GM19035 (cell line): Measurements from ENCODE around the gene ACP3.
"Not testable (repeated sequence)": the region's sequence is repeated elsewhere in the genome, so short reads cannot be mapped to it uniquely, and the experiment has no call there.

Experiments used
- ATAC-seq: cut with Tn5 transposase; IDR thresholded peaks from one replicate; pipeline ENCODE4 v1.9.1; 2021; ENCODE audit not compliant: unreplicated experiment

Gene ACP3

DNA sequence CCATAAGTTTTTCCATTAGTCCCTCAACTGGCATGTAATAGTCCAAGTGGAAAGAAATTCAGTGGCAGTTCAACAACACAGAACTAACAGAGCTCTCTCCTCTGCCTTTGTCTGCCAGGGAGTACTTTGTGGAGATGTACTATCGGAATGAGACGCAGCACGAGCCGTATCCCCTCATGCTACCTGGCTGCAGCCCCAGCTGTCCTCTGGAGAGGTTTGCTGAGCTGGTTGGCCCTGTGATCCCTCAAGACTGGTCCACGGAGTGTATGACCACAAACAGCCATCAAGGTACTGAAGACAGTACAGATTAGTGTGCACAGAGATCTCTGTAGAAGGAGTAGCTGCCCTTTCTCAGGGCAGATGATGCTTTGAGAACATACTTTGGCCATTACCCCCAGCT is 39.4 kb downstream of the ACP3 start:
- no peak for ATAC-seq

DNA sequence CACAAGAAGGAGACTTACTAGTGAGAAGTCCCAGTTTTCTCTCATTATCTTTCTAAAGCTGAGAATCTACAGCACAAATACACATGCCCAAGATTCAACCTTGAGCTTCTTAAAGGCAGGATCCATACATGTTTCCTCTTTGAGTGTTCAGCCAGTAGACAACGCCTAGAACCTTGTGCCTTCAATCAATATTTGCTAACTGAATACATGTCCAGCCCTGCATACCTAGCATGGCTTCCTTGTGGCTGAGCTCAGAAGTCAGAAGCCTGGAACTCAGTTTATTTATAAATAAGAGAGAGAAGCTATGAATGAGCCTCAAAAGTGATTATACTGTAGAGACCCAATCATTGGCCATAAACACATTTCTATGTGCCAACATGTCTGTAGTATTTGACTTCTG is 43.5 kb downstream of the ACP3 start:
- ATAC-seq = no peak

DNA sequence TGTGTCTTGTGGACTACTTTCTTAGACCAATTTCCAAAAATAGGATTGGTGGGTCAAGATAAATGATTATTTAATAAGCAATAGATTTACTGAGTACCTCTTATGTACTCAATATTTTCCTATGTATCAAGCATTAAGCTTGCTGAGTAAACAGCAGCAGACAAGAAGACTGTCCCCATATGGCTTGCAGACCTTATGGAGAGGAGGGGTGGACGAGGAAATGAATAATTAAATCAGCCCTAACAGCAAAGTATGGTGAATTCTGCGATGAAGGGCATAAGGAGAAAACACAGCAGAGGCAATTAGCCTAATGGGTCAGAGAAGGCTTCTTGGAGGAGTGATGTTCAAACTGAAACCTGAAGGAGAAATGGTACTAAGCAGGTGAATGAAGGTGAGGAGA is 45.1 kb downstream of the ACP3 start:
- ATAC-seq = no peak

DNA sequence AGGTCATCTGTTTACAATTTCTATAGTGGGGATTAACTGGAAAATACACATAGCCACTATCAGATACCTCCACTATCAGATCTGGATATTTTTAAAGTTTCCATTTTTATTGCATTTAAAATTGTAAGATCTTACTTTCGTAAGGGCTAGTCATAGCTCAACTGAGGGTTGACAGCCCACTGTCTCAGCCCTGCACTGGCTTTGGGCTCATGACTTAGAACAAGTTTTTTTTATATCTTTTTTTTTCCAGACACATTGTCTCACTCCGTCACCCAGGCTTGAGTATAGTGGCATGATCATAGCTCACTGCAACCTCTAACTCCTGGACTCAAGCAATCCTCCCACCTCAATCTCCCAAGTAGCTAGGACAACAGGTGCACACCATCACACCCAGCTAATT is 51.3 kb downstream of the ACP3 start:
- ATAC-seq = no peak

DNA sequence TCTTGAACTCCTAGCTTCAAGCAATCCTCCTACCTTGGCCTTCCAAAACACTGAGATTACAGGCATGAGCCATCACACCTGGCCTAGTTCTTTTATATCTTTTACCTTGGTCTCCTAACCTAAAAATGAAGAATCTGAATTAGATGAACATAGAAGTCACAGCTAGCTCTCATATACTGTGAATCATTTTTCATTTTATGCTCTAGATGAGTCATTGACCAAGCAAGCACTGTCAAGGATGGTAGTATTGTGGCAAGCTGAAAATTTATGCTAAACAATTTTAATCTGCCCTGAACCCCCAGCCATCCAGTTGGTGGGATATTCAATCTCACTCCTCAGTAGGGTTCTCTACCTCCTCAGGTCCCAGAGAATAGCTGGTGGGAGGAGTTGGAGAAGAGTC is 51.8 kb downstream of the ACP3 start:
- ATAC-seq = no peak

DNA sequence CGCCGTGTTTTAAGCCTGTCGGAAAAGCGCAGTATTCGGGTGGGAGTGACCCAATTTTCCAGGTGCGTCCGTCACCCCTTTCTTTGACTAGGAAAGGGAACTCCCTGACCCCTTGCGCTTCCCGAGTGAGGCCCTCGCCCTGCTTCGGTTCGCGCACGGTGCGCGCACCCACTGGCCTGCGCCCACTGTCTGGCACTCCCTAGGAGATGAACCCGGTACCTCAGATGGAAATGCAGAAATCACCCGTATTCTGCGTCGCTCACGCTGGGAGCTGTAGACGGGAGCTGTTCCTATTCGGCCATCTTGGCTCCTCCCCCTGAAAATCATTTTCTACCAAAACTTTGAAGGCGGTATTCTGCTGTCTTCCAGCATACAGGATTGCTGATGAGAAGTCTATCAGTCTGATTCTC is 59.7 kb downstream of the ACP3 start:
- ATAC-seq = not testable (repeated sequence)

- no peak for ATAC-seq
These were observed 61.0 kb downstream of the ACP3 start for GRCh38 chr3:132378048-132378762.

GRCh38 chr3:132378846-132379245 is 61.6 kb downstream of the ACP3 start:
- ATAC-seq = no peak

- ATAC-seq = no peak
These were observed 63.7 kb downstream of the ACP3 start for GRCh38 chr3:132380920-132381319.

DNA sequence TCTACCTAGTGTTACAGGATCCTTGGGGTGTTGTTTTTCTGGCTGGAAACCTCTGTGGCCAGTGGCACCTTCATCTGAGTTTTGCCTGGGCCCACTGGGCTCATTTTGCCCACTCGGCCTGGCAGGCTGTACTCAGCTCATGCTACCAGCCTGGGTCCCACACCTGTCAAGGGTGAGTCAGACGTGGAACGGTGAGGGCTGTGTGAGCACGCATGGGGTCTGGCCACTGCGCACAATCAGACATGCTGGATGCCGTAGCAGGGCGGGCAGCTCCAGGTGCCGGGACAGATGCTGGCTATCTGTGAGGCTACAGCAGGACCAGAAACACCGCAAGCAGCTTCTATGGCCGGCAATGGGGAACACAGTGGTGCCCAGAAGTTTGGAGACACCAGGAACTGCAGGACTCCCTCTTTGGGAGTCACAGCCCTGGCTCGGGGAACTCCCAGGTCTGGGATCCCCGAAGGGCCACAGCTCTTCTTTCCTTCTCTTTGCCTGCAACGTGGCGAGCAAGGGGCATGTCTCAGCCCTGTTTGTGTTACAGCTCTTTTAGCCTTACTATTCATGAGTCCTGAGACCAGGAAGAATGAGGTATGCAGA is 64.2 kb downstream of the ACP3 start:
- no peak for ATAC-seq

DNA sequence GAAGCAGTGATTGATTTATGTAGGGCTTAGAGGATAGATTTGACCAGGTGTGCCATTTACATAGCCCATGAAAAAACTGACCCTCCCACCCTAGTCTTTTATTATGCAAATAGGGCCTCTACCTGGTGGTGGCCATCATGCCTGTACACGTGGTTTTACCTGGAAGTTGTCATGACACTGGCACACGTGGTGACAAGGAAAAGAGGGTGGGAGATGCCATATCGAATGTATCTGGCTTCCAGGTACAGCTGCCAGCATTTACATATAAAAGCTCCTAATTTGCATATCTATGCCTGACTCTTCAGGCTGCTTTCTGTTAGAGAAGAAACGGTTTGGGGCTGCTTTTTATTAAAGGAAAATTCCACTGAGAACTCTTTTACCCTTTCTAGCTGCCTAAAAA is 65.1 kb downstream of the ACP3 start:
- ATAC-seq = no peak

DNA sequence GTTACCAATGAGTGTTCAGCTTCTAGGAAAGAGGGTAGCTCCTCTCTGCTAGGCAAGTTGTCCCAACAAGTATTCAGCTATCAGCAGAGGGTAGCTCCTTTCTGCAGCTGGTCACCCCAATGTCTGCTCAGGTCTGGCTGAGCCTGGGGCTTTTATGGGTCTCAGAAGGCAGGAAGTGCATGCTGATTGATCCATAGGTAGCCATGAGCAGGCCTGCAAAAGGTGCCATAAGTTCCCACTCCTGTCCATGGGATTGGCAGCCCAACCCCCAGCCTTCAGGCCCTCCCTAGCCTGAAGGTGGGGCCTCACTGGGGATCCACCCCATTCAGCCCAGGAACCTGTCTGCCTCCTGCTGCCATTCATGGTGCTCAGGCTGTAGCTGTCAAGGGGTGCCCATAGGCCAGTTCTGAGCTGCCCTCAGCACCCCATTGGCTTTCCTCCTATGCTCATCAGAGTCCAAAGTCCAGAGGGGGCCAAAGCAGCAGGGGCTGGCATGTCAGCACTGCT is 65.5 kb downstream of the ACP3 start:
- ATAC-seq = no peak

DNA sequence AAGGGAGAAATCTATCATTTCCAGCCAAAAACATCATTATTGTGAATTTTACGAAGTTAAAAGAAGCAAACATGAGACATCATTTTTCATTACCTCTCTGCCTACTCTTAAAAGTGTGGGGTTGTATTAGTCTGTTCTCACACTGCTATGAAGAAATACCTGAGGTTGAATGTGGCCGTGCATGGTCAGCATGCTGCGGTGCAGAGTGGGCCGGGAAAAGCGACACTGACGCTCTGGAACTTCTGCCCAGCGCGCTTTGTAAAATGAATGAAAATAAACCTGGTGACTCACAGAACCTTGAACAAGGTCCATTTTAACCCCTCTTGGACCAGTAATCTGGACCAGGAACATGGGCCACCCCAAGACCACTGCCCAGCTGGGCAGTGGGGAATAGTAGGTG is 69.1 kb downstream of the ACP3 start:
- ATAC-seq = no peak

DNA sequence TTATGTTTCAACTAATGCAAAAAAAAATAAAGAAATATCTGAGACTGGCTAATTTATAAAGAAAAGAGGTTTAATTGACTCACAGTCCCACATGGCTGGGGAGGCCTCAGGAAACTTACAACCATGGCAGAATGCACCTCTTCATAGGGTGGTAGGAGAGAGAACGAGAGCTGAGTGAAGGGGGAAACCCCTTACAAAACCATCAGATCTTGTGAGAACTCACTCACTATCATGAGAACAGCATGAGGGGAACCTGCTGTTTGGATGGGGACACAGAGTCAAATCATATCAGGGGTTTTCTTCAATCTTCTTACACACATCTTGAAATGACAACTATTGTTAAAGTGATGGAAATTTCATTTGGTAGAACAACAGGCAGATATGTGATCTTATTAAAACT is 75.5 kb downstream of the ACP3 start:
- ATAC-seq = not testable (repeated sequence)

- no peak for ATAC-seq
These were observed 77.1 kb downstream of the ACP3 start for GRCh38 chr3:132394320-132394719.

DNA sequence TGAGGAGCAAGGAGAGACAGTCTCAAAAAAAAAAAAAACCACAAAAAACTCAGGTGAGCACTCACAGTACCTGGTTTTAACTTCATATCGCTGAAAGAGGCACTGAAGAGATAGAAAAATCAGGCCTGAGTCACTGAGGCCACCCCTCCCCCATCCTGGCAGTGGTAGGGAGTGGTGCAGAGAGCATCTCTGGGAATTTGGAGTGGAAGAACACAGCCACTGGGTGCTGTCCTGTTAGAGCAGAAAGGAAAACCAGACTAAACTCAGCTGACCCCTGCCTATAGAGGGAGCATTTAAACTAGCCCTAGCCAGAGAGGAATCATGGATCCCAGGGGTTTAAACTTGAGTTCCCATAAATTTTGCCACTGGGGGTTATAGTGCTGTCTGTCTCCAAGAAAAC is 77.9 kb downstream of the ACP3 start:
- ATAC-seq = no peak

- no peak for ATAC-seq
These were observed 79.0 kb downstream of the ACP3 start for GRCh38 chr3:132396255-132396654.

- not testable (repeated sequence) for ATAC-seq
These were observed 79.6 kb downstream of the ACP3 start for GRCh38 chr3:132396776-132397175.

DNA sequence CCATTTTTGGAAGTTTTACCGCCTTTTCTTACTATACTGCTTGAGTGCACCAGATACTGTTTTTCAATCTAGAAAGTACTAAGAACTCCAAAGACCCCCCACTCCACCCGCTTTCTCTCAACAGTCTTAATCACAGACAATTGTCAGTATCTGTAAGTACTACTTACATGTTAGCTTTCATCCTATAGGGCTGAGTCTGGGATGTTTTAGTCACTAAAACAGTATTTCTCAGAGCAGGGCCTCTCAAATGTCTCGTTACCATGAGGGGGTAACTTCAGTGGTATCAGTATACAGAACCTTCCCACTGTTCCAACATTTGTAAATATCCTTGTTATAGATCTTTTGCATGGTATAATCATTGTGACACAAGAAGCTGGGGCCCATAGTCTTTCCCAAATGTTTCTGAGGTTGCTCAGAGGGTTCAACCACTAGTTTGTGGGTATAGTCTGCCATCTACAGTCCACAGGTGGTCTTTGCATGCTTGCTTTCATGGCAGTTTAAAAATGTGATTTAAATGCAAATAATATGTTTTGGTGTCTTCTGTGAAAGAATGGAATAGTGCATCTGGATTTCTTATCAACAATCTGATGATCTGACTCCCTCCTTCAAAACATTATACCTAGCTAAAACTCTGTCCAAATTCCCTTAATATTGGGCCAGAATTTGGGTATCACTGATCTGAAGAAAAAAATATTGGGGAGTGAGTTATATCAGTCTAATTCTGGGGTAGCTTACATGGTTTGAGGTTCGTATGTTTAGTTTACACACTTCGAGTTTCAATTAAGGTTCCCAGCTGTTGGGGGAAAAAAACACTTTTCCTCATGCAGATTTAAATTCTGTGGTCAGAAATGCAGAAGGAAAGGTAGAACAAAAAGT is 82.1 kb downstream of the ACP3 start:
- ATAC-seq = no peak

GRCh38 chr3:132401255-132401654 is 84.0 kb downstream of the ACP3 start:
- no peak for ATAC-seq

GRCh38 chr3:132404276-132404675 is 87.1 kb downstream of the ACP3 start:
- no peak for ATAC-seq

DNA sequence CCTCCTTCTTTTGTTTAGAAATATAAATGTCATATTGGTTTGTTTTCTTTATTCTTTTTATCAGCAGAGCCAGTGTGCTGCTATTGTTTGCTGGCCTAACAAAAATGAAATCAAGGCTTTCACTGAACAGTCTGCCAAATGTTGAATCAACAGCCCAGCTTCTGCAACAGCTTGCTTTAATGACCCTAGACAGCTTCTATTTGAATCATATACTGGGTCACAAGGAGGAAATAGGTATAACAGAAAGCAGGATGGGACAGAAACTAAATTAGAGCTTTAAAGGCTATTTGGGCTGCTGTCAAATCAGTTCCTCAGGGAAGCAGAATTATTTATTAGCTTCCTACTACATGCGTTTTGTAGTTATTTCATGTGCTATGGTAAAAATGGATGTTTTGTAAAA is 88.0 kb downstream of the ACP3 start:
- no peak for ATAC-seq
